ENCODE data around the gene TESK2.

The TESK2 gene

DNA sequence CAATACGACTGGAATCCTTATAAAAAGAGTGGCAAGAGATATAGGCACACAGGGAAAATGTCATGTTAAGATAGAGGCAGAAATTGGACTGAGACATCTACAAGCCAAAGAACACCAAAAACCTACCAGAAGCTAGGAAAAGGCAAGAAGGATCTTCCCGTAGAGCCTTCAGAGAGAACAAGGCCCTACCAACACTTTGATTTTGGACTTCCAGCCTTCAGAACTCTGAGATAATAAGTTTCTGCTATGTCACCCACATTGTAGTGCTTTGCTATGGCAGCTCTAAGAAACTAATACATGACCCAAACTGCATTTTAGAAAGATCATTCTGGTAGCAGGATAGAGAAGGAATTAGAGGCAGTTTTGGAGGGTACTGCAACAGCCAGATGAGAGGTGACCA, 126.7 kb downstream of the TESK2 start:
- no peak for DNase-seq

DNA sequence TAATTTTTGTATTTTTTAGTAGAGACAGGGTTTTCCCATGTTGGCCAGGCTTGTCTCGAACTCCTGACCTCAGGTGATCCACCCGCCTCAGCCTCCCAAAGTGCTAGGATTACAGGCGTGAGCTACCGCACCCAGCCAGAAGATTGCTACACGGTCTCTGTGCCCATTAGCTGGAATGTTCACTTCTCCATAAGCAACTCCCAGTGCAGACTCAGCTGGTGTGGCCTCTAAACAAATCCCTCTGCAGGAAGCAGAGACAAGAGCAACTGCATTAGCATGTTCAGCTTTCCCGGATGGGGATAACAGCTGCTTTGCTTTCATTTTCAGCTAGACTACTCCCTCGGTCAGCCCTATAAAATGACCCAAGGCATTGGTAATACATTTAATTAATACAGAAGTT, 130.0 kb downstream of the TESK2 start:
- DNase-seq: peak; percentile 55

DNA sequence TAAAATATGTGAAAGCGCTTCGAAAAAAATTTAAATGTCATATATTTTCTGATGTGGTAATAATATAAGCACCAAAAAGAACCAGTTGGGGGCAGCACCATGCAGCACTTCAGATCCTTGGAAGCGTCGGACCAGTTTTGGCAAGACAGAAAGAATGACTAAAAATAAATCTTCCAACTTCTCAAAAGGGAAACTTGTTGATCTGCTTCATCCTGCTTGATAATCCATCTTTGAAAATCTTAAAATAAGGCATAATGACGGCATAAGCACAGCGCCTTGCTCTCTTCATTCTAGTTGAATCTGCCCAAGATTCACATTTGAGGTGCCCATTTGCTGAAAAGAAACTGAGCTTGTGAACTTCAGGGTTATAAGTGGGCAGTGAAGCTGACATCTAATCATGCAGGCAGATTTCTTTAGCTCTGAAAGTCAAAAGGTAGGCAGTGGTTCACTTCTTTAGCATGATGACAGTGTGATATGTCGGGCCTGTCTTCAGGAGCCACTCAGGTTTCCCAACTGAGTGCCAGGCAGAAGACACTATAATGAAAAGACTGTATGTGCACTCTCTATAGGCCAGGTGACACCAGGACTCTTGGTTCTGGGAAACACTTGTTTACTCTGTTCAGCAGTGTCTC, 131.0 kb downstream of the TESK2 start:
- peak; percentile 74 for DNase-seq

DNA sequence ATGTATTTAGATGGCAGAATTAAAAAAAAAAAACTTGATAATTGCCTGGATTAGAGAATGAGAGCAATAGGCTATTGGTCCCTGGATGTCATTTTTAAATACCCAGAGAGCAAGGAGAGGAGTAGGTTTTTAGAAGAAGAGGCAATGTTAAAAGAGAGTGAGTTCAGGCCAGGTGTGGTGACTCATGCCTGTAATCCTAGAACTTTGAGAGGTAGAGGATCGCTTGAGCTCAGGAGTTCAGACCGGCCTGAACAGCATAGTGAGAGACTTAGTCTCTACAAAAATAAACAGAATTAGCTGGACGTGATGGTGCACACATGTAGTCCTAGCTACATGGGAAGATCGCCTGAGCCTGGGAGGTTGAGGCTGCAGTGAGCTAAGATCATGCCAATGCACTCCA, 134.8 kb downstream of the TESK2 start:
- no peak for DNase-seq

DNA sequence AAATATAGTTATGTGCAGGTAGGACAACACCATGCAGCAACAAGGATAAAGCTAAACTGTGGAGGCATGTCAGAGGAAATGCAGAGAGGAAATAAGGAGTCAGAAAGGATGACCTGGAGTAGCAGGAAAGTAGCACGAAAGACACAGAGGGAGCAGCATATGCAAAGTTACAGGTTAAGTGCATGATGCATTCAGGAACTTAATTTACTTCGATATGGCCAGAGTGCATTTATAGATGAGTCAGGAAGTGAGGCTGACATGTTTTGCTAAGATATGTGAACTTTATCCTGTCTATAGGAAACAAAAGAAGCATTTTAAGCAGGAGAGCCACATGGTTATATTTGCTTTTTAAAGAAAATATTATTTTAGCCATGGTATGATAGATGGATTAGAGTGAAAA, 135.3 kb downstream of the TESK2 start:
- DNase-seq: no peak

DNA sequence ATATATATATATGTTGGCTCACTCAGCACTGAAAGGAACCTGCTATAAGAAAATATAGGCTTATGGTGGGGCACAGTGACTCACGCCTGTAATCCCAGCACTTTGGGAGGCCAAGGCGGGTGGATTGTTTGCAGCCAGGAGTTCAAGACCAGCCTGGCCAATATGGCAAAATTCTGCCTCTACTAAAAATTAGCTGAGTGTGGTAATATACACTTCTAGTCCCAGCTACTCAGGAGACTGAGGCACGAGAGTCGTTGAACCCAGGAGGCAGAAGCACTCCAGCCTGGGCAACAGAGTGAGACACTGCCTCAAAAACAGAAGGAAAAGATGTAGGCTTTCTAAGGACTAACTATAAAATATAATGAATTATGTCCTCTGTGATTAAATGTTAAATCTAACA, 136.1 kb downstream of the TESK2 start:
- no peak for DNase-seq

DNA sequence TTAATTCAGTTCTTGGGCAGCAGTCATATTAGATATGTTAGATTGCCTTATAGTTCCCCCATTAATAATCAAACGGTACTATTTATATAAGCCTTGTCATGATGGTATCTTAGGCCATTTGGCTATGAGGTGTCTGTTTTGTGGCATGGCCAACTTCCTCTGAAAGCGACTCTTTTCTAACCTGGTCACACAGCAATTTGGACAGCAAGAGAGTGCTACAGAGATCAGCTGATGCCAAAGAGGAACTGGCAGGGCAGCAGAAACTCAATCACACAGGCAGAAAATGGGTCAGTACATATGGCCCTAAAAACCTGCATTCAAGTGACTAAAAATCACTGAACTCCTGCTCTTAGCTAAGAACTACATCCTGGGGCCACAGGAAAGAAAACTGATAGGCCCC, 137.3 kb downstream of the TESK2 start:
- no peak for DNase-seq

DNA sequence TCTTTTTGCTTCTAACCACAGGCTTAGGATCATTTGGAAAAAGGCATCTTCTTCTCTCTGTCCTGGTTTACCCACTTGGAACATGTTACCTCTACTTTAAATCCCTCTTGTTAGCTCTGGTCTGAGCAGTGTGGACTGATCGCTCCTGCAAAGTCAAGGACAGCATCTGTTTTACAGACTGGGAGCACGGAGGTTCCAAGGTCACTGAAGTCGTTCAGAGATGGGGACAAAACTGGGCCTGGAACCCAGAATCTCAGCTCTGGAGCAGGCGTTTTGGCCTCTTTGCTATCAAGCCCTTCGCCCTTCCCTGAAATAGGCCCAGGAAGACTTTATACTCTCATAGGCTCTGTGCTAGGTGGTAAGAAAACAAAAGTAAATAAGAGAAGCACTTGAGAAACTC, 139.5 kb downstream of the TESK2 start:
- no peak for DNase-seq

DNA sequence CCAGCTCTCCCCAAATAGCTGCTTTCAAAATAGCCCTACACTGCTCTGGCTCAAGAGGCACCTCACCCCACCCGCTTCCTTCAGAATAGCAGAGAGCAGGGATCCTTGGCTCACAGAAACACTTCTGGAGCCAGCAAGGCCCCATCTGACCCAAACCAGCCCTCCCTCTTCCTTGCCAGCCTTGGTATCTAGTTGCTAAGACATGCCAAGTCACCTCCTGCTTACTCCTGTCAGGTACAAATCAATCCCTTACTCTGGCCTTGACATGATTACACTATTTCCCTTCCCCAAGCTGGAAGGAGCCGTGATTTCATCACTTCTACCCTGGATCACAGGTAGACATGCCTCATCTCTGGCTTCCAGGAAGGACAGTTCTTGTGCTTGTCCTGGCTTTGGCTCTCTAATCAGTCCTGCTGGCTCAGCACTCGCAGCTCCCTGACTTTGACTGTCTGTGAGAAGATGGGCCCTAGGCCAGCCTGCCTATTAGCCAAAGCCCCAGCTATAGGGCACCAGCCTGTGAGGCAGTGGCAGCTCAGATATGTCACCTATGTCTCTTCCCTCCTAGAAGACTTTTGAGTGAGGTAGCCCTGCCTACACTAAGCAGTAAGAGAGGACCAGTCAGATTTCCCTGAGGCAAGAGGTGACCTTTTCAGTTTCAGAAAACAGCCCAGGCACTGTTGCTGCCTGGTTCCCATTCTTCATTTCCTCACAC, 141.8 kb downstream of the TESK2 start:
- no peak for DNase-seq

DNA sequence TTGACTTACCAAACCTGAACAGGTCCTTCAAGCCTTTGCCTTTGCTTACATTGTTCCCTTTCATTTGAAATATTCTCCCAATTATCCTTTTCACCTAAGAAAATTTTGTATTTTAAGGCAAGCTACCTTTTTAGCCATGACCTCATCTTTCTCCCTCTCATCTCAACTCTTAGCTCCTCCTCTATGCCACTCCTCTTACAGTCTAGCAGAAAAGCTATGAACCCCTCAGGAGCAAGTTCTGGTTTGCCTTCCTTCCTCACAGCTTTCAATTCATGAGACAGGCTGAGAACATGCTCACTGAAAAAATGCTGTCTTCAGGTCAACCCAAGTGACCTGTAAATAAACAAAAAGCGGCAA, 142.4 kb downstream of the TESK2 start:
- DNase-seq: no peak

DNA sequence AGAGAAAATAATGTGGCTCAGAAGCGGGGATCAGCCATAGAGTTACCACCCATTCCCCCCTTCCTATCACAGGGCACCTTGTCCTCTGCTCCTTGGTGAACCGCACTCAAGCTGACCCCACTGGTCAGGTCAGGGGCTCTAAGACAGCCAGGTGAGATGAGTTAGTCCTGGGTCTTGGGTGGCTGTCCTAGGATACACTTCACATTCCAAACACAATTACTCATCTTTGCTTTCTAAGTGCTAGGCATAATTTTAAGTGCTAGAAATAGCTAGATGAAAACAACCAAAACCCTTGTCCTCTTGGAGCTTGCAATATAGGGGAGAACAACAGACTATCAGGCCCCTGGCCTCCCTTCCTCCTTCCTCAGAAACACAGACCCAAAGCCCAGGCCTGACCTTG, 142.9 kb downstream of the TESK2 start:
- DNase-seq: peak; percentile 43

DNA sequence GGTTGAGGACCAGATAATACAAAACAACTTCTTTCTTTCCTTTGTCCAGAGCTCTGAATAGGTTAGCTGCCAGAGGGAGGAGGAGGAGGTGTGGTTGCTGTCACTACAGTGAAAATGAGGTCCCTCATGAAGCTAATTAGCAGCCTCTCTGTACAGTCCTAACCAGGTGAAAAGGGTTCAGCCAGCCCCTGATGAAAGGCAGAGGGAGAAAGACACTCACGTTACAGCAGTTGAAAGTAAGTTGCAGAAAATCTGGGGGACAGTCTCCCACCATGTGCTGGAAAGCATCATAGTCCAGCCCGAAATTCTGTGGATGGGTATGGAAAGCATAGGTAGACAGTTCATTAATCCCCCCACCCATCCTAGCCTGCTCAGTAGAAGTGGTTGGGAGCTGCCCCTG, 144.5 kb downstream of the TESK2 start:
- no peak for DNase-seq

DNA sequence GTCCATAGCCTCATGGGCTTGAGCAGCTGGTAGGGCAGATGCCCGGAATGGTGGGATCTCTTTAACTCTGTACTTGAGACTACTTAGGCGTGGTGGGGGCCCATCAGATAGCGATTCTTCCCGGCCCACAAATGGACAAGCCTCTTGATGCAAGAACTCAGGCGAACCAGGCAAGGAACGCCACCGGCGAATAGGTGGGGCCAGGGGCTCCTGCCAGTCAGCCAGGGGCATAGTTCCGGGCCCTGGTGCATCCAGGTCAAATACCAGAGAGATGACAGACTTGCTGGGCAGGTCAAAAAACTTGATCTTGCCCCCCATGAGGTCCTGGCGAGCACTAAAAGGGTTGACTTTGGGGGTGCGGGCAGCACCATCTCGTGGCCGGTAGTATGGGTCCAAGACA, 145.9 kb downstream of the TESK2 start:
- no peak for DNase-seq

DNA sequence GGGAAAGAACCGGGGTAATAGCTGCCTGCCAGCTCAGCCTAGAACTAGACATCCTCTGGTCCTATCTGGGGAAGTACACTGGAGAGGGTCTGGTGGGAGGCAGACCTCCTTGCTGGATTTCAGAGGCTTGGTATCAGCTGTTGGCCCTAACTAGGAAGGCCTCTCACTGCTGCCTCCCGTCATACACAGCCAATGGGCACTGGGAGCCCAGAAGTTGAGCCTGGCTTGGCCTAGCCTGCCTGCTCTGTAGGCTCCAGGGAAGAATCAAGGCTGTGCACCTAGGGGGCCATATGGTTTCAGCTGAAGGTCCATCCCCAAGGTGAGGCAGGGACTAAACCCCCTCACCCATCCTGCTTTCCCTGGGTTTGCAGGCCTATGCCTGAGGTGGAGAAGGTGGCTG, 146.5 kb downstream of the TESK2 start:
- DNase-seq: no peak

DNA sequence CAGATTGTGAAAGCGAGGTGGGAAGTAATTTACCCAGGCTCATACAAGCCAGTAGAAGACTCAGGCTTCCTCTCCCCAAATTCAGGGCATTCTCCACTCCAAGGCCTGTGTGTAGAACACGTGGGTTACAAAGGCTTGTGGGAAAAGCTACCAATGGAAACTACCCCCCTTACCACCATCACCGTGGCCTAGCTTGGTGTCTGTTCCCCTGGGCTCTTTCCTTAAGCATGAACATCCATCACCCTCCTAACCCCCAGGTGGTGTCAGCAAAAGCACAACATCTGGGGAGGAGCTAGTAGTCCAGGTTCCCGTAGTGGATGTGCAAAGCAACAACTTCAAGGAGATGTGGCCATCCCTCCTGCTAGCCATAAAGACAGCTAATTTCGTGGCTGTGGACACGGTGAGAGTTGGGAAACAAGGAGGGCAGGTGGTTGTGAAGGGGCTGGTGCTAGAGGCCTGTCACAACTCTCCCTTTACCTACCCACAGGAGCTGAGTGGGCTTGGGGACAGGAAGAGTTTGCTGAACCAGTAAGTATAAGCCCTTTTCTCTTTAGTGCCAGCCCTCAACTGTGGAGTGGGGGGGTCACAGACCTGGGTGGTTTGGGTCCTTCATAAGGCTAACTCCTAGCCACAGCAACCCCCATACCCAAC, 150.0 kb downstream of the TESK2 start:
- no peak for DNase-seq

DNA sequence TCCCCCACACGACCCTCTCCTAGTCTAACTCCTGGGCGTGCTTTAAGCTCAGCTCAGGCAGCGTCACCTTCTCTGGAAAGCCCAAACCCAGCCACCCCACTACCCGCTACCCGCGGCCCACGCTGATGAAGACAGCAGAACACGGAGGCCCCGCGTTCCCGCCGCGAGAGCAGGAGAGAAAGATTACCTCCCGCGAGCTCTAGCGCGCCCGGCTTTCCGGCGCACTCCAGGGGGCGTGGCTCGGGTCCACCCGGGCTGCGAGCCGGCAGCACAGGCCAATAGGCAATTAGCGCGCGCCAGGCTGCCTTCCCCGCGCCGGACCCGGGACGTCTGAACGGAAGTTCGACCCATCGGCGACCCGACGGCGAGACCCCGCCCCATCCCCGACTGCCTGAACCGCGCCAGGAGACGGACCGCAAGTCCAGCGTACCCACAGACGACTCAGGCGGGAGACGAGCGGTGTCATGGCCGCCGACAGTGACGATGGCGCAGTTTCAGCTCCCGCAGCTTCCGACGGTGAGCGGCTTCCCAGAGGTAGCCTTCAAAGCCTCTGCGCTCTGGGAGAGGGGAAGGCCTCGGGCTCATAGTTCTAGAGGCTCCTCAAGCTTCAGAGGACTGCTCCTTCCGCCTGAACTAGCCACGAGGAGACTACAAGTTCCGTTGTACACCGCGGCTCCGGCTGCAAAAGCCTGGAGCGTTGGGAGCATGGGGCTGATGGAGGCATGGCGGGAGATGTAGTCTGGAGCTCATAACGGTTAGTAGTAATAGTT, 151.0 kb downstream of the TESK2 start, which contains the start of the genes MUTYH and TOE1:
Gene MUTYH, minus strand, starts transcription at position 652 of the 770 bp plus-strand sequence. CDS start 5,935 bp downstream, outside the sequence.
Gene TOE1, plus strand, starts transcription at position 382 of the 770 bp plus-strand sequence. Its CDS starts 83 bp downstream, at position 465.
- DNase-seq: peak; percentile 90

DNA sequence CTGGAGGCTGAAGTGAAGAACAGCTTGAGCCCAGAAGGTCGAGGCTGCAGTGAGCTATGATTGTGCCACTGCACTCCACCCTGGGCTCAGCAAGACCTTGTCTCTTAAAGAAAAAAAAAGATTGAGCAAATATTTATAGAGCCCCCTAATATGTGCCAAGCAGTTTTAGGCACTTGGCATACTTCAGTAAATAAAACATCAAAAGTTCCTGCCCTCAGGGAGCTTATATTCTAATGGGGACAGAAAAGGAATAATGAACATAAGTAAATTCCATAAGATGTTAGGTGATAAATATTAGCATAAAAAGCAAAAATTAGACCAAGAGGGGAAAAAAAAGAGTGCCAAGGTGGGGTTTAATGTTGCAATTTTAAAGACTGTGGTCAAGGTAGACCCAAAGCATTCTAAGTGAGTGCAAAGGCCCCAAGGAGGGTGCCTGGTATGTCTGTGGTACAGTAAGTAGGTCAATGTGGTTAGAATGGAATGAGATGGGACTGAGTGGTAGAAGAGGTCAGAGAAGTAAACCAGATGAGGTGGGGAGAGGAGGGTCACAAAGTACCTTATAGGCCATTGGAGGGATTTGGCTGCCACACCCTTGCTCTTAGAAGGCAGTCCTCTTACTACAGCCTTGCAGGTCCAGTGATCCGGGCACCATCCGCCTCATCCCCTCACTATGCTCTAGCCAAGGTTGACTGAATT, 153.2 kb downstream of the TESK2 start:
- DNase-seq: no peak

DNA sequence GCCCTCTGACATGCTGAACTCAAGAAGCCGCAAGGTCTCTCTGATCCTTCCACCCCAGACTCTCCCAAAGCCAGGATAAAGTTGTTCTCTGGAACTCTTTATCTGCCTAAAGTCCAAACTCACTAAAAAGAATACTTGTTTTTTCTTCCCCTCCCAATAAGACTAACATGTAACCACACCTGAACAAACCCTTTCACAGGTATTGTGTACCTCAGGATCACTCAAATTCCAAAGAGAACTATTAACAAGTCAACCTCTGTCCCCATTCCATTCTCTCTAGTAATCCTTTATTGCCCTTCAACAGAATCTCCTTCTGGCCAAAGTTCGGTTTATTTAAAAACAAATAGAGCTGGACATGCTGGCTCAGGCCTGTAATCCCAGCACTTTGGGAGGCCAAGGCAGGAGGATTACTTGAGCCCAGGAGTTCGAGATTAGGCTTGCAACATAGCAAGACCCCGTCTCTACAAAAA, 155.1 kb downstream of the TESK2 start:
- DNase-seq: no peak

DNA sequence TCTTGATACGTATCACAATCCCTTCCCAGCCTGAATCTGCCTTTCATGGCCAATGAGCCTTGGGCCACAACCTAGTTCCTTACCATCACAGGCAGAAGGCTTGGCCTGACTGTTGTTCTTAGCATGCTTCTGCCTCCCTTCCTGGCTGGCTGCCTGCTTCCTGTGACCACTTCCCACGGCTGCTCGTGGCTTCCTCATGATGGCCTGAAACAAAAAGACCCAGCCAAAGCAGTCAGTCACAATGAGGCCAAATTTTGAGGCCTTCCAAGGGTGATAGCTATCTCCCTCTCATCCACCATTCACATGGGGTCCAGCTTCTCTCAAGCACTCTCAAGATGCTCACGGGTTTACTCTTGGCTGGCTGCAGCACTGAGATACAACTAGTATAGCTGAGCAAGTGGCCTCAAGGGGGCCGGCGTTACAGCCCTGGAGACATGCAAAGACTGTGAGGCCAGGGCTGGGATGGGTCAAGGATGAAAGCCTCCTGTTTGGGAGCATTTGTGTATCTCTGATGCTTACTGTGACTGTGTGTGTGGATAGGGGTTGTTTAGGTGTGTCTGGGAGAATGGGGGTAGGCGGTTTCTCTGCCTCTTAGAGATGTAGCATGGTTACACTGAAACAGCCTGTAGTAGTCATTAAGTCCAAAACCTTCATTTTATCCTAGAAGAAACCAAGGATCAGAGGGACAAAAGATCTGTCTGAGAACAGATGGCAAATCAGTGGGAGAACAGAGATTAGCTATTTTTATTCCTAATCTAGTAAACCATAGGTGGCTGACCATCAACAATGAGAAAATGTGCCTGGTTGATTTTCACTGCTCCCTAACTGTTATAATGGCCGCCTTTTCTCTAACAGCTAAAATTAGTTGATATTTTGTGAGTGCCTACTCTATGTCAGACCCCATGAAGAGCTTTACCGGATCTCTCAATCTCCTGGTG, 156.4 kb downstream of the TESK2 start:
- no peak for DNase-seq

DNA sequence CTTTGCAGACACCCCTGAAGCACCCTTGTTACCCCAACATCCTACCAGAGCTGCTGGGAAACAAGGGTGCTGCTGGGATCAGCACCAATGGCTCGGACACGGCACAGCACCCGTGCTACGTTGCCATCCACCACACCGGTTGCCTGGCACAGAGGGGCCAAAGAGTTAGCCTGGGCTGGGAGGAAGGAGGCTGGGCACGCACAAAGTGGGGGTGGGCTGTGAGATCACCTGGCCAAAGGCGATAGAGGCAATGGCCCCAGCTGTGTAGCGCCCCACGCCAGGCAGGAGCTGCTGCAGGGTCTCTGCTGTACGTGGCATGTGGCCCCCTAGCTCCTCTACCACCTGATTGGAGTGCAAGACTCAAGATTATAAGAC, 158.6 kb downstream of the TESK2 start:
- DNase-seq: no peak

Measured in fibroblast of upper back skin (primary cell).